GM21529 (cell line): ENCODE measurements around the gene ARHGAP6.

Experiments
- ATAC-seq: cut with Tn5 transposase; IDR thresholded peaks from one replicate; pipeline ENCODE4 v1.9.1; 2021; ENCODE audit not compliant: unreplicated experiment

ARHGAP6 gene, protein sequence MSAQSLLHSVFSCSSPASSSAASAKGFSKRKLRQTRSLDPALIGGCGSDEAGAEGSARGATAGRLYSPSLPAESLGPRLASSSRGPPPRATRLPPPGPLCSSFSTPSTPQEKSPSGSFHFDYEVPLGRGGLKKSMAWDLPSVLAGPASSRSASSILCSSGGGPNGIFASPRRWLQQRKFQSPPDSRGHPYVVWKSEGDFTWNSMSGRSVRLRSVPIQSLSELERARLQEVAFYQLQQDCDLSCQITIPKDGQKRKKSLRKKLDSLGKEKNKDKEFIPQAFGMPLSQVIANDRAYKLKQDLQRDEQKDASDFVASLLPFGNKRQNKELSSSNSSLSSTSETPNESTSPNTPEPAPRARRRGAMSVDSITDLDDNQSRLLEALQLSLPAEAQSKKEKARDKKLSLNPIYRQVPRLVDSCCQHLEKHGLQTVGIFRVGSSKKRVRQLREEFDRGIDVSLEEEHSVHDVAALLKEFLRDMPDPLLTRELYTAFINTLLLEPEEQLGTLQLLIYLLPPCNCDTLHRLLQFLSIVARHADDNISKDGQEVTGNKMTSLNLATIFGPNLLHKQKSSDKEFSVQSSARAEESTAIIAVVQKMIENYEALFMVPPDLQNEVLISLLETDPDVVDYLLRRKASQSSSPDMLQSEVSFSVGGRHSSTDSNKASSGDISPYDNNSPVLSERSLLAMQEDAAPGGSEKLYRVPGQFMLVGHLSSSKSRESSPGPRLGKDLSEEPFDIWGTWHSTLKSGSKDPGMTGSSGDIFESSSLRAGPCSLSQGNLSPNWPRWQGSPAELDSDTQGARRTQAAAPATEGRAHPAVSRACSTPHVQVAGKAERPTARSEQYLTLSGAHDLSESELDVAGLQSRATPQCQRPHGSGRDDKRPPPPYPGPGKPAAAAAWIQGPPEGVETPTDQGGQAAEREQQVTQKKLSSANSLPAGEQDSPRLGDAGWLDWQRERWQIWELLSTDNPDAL (N-terminal part only)

GRCh38 chrX:11665168-11666111 lies at the start of gene ARHGAP6:
TSS of gene ARHGAP6 (minus strand) at chrX:11665920. CDS start at chrX:11664828, 1,092 bp downstream.
- ATAC-seq: no peak

DNA sequence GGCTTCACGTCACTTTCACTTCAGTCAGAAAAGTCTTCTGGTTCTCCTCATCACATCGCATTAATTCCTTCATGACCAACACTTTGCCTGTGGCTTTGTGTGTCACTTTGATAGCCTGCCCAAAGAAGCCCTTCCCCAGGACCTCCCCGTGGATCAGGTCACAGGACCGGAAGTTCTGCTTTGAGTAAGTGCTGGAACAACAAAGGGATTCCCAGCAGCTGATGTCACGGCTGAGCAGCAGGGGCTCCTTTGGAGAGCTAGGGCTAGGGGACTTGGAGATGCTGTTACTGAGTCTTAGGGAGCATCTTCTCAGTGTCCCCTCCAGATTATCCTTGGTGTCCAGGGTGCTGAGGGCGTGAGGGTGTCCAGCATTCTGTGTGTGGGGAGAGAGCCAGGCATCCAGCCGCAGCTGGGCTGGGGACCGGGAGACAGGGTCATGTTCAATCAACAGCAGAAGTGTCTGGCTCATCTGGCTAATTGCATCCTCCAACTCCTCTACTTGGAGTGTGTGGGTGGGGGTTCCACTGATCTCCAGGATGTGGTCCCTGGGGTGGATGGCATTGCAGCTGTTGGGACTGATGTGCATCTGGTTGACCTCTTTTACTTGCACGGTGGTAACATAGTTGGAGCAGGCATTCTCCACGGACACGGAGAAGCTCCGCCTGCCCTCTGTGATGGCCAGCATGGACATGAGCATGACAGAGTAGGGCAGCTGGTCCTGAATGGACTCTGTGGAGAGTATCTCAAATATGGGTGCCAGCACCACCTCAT lies 39.2 kb upstream of the ARHGAP6 start:
- no peak for ATAC-seq

DNA sequence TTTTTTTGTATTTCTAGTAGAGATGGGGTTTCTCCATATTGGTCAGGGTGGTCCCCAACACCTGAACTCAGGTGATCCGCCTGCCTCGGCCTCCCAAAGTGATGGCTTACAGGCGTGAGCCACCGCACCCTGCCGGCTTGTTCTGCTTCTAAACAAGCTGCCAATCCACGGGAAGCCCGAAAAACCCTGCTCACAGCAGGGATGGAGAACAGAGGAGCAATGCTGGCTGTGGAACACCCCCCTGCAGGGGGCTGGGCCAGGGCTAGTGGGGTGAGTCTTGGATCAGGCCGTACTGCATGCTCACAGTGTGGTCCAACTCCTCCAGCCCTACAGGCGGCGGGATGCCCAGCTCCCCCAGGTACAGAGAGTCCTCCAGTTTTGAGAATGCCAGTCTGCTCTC lies 38.1 kb upstream of the ARHGAP6 start:
- no peak for ATAC-seq

DNA sequence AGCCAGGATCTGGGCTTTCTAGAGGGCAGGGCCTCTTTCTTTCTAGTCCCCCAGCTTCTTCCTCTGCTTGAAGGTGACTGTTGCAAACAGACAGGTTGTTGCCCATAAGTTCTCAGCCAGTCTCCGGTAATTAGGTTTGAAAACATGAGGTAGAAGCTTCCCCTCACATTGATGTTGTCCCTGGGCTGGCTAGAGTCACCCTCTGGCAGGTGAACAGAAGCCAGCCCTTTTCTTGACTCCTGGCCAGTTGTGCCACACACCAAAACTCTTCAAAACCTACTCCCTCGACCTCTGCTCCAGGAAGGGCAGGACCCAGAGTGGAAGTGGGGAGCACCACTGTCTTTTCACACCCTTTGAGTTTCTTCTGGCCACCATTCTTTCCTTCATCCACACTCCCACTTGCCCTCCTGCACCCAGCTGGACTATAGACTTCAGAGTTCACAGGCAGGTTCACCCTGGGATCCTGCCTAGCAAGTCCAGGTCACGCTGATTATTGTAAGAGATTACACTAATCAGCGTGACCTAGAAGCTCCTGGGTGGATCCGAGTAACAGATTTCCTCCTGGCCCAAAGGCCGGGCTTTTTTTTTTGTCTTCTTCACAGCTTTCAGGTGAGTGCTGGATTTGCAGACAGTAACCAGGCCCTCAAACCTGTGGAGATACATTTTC lies 37.4 kb upstream of the ARHGAP6 start:
- ATAC-seq: no peak

- ATAC-seq: no peak
These were observed 36.7 kb upstream of the ARHGAP6 start for GRCh38 chrX:11702420-11702819.

- ATAC-seq: no peak
These were observed 33.0 kb upstream of the ARHGAP6 start for GRCh38 chrX:11698702-11699101.

DNA sequence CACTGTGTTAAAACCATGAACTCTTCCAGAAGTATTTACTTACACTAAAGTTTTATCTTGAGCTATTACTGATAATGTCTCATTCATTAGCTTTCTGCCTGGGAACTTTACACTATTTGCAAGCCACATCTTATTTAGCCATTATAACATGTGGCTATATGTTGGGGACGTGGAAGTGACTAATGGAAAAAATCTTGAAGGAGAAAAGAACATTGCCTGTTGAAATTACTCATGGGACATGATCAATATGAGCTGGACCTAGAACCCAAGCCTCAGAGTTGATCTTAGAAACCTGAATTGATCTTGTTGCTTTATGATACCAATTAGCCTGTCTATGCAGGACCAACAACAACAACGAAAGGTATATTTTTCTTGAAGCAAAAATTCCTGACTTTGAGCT lies 22.5 kb upstream of the ARHGAP6 start:
- no peak for ATAC-seq

DNA sequence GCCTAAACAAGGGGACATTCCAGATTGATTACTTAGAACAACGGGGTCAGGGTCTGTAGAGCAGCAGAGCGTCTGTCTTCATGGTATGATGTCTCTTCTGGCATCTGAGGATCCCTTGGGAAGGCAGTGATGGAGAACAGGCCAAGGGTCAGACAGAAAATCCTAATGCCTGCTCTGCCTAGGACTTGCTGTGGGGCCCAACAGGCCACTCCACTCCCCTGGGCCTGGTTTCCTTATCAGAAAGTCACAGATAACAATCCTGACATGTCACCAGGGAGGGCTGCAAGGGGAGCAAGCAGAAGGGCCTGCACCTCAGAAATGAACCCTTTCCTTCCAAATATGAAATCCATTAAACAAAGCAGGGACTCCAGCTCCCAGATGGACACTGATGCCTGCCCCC lies 21.4 kb upstream of the ARHGAP6 start:
- no peak for ATAC-seq

GRCh38 chrX:11683057-11683456 lies 17.3 kb upstream of the ARHGAP6 start:
- no peak for ATAC-seq

DNA sequence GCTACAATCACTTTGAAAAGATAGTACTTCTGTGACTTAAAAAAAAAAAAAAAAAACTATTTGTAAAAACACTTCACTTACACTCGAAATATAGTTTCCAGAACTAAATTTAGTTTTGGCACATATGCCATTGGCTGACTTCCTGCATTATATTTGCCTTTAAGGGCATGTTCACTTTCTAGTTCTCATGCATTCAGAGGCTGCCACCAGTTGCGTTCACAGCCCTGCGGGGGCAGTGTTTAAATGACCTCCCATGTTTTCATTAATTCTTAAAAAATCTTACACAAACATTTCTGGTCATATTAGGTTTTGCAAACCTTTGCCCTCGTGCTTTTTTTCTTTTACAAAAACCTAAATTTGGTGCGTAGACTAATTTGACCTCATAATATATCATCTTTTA lies 12.4 kb upstream of the ARHGAP6 start:
- ATAC-seq: peak; percentile 61

DNA sequence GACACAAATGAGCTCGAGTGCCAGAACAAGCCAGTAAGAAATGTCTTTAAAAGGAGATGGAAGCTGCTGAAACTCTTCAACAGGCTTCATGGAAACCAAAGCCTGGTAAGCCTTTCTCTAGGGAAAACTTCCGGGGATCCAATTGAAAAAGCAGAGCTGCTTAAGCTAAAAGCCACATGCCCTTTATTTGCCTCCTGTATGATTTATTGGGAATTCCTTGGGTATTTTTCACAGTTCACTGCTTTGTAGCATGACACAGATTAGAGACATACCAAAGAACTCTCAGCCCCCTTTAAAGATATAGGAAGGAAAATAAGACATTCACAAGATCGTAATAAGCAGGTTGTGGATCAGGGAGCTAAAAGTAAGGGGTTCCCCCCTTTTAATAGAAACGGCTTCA lies 6.5 kb upstream of the ARHGAP6 start:
- ATAC-seq: no peak

GRCh38 chrX:11670316-11670715 lies 4.6 kb upstream of the ARHGAP6 start:
- no peak for ATAC-seq

- no peak for ATAC-seq
These were observed 1.4 kb upstream of the ARHGAP6 start for GRCh38 chrX:11666952-11667685.

GRCh38 chrX:11666164-11666563 lies 444 bp upstream of the ARHGAP6 start:
- ATAC-seq: no peak

GRCh38 chrX:11664211-11665167 lies 1.2 kb downstream of the ARHGAP6 start:
- ATAC-seq: no peak

DNA sequence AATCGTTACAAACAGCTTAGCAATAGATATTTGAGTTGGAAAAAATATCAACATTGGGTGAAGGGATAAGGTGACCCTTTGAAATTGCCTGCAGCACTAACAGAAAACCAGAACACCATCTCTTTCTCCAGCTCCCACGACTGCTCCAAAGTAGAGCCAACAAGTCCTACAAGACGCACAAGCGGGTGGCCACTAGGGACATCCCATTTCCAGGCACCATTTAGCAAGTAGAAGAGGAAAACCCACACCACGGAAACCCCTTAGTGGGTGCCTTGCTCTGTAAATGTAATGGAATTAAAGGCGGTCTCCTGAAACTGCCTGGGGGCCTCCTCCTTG lies 1.9 kb downstream of the ARHGAP6 start:
- no peak for ATAC-seq

GRCh38 chrX:11655282-11656015 lies 10.3 kb downstream of the ARHGAP6 start:
- no peak for ATAC-seq
